Measurements from ENCODE around the gene CD81. TPM values are rescaled to one million over a fixed set of nuclear protein-coding genes. Genes with fewer than 3 reads are reported as not detected.
A peak's percentile ranks its signal among the peaks of the same experiment; 100 is the strongest.

CD81 gene
- total RNA-seq, 3 donors from 2014 or later (not counting 1 experiment from before 2014, with no cell fraction given) = 263 to 292 (median 263) TPM

GRCh38 chr11:2390725-2391151, 13.6 kb downstream of the CD81 start:
- no peak for DNase-seq
- intact Hi-C loops (cut with micrococcal nuclease) = no loop called here
- H3K4me3 Mint-ChIP-seq = no peak overlapping the region
- H3K9me3 Mint-ChIP-seq = no peaks in the 10 kb centered on the region
- peak overlapping the region; percentile 30 to 38 for H3K27ac Mint-ChIP-seq
- H3K27me3 Mint-ChIP-seq (ENCODE audit: low read depth in 2 of 2) = no peaks in the 10 kb centered on the region
- TF ChIP-seq, protein P1, sequence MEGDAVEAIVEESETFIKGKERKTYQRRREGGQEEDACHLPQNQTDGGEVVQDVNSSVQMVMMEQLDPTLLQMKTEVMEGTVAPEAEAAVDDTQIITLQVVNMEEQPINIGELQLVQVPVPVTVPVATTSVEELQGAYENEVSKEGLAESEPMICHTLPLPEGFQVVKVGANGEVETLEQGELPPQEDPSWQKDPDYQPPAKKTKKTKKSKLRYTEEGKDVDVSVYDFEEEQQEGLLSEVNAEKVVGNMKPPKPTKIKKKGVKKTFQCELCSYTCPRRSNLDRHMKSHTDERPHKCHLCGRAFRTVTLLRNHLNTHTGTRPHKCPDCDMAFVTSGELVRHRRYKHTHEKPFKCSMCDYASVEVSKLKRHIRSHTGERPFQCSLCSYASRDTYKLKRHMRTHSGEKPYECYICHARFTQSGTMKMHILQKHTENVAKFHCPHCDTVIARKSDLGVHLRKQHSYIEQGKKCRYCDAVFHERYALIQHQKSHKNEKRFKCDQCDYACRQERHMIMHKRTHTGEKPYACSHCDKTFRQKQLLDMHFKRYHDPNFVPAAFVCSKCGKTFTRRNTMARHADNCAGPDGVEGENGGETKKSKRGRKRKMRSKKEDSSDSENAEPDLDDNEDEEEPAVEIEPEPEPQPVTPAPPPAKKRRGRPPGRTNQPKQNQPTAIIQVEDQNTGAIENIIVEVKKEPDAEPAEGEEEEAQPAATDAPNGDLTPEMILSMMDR (IDR thresholded peaks at IDR 0.05) = no peak
- Histone ChIP-seq H3K36me3 (ENCODE audit: control insufficient read depth, insufficient read depth, low read length) (peaks cover 19% of the 10 kb centered on the region), H3K27ac (ENCODE audit: low read length) (no peak overlapping the region), H3K27me3 (ENCODE audit: control insufficient read depth, insufficient read depth, low read length) (no peaks in the 10 kb centered on the region), H3K9me3 (ENCODE audit: control insufficient read depth, insufficient read depth, low read length) (no peaks in the 10 kb centered on the region), H3K4me3 (ENCODE audit: low read length) (no peak overlapping the region), H3K4me1 (ENCODE audit: control insufficient read depth, insufficient read depth, low read length) (peaks cover 94% of the 10 kb centered on the region)
- 68% methylated on average over 8 of the region's 8 CpGs for WGBS (ENCODE audit: insufficient coverage)
- no peak for ATAC-seq
- H3K4me1 Mint-ChIP-seq = peaks cover 27 to 51% of the 10 kb centered on the region in 2 donors
- no peaks in the 10 kb centered on the region for H3K36me3 Mint-ChIP-seq

DNA sequence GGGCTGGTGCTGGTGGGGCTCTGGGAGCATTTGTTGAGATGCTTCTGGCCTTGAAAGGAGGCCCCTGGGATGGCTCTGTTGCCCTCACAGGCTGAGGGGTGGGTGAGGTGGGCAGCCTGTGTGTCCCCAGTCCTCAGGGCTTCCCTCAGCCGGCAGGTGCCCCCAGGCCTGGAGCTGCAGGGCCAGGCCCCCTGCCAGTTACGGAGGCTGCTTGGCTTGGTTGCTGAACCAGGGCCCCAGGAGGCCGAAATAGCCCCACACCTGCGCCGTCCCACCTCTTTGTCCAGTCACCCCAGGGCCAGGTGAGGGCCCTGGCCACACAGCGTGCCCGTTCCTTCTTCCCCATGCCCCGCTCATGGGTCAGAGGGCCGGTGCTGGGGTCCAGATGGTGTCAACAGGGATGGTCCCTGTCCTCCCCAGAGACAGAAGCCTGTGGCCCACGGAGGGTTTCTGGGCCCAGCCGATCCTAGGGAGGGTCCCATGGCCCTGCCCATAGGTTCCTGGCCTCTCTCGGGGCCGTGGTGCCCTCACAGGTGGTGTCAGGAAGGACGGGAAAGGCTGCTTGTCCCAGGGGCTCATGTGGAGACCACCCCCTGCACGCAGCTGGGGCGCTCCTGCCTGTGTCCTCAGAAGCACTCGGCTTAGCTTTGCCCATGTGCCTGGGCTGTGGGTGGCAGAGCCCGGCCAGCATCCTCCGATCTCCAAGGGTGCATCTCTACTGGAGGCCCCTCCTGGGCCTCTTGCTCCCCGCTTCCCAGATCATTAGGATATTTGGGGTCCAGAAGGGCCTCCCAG, 14.3 kb downstream of the CD81 start:
- WGBS (ENCODE audit: insufficient coverage) = 90% methylated on average over 20 of the region's 20 CpGs
- H3K4me1 ChIP-seq (ENCODE audit: control insufficient read depth, insufficient read depth, low read length) = peaks cover 88% of the 10 kb centered on the region

DNA sequence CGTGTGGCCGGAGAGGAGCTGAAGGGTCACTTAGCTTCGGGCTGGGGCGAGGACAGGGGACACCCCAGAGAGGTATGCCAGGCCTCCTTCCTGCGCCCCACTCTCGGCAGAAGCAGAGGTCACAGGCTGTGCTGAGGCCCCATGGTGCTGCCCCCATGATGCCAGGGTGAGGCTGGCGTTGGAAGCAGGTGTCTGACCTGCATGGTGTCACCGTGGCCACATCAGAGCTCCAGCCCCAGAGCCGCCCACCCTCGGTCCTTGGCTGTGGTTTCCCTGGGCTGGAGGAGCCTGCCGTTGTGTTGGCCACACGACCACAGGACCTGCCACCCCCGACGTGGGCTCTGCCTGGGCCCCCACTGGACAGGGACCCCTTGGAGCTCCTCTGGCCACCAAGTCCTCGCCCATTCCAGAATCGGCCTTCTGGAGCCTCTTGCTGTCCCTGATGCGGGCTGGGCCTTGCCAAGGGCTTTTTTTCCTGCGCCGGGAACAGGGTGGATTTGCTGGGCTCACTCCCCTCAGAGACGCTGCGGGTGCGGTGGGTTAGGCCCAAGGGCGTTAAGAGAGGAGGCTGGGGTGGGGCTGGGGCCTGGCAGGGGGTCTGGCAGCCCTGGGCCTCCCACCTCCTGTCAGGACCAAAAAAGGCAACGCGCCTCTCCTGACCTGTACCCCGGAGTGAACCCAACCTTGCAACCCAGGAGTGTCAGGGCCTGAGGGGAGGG, 15.3 kb downstream of the CD81 start:
- H3K36me3 Mint-ChIP-seq = no peaks in the 10 kb centered on the region
- ATAC-seq (no peak), DNase-seq (no peak)
- H3K4me1 ChIP-seq (ENCODE audit: control insufficient read depth, insufficient read depth, low read length) = peaks cover 78% of the 10 kb centered on the region
- intact Hi-C loops (cut with micrococcal nuclease) = no loop called here
- H3K27me3 ChIP-seq (ENCODE audit: control insufficient read depth, insufficient read depth, low read length) = no peaks in the 10 kb centered on the region
- H3K4me1 Mint-ChIP-seq = peaks cover 21 to 35% of the 10 kb centered on the region in 2 donors
- no peaks in the 10 kb centered on the region for H3K27me3 Mint-ChIP-seq (ENCODE audit: low read depth in 2 of 2)
- no peak overlapping the region for H3K27ac ChIP-seq (ENCODE audit: low read length)
- H3K9me3 Mint-ChIP-seq = no peaks in the 10 kb centered on the region
- no peak overlapping the region for H3K27ac Mint-ChIP-seq
- TF ChIP-seq, protein P1 (IDR thresholded peaks at IDR 0.05) = no peak
- no peaks in the 10 kb centered on the region for H3K9me3 ChIP-seq (ENCODE audit: control insufficient read depth, insufficient read depth, low read length)
- WGBS (ENCODE audit: insufficient coverage) = 66% methylated on average over 26 of the region's 26 CpGs
- H3K4me3 Mint-ChIP-seq = no peak overlapping the region
- H3K36me3 ChIP-seq (ENCODE audit: control insufficient read depth, insufficient read depth, low read length) = peaks cover 35% of the 10 kb centered on the region
- H3K4me3 ChIP-seq (ENCODE audit: low read length) = no peak overlapping the region

More for the DNA sequence above, 14.3 kb downstream of the CD81 start:
- no peak overlapping the region for H3K4me3 Mint-ChIP-seq
- Histone ChIP-seq H3K27me3 (ENCODE audit: control insufficient read depth, insufficient read depth, low read length) (no peaks in the 10 kb centered on the region), H3K27ac (ENCODE audit: low read length) (no peak overlapping the region), H3K4me3 (ENCODE audit: low read length) (no peak overlapping the region), H3K9me3 (ENCODE audit: control insufficient read depth, insufficient read depth, low read length) (no peaks in the 10 kb centered on the region), H3K36me3 (ENCODE audit: control insufficient read depth, insufficient read depth, low read length) (peaks cover 26% of the 10 kb centered on the region)
- TF ChIP-seq, protein P1 (IDR thresholded peaks at IDR 0.05) = no peak
- no peak overlapping the region for H3K27ac Mint-ChIP-seq
- peaks cover 21 to 45% of the 10 kb centered on the region in 2 donors for H3K4me1 Mint-ChIP-seq
- intact Hi-C loops (cut with micrococcal nuclease) = no loop called here
- no peaks in the 10 kb centered on the region for H3K9me3 Mint-ChIP-seq
- DNase-seq (no peak), ATAC-seq (no peak)
- H3K27me3 Mint-ChIP-seq (ENCODE audit: low read depth in 2 of 2) = no peaks in the 10 kb centered on the region
- H3K36me3 Mint-ChIP-seq = no peaks in the 10 kb centered on the region

Data from natural killer cell (primary cell).